CD14-positive monocyte (primary cell): ENCODE measurements around the gene QSOX2. TPM values are rescaled to one million over a fixed set of nuclear protein-coding genes. Genes with fewer than 3 reads are reported as not detected.

Source experiments
- DNase-seq, 3 donors: peaks; one replicate each; pipeline ENCODE4 v3.0.0-alpha.2; 2011 to 2022
- H2AFZ ChIP-seq: 2 replicates; pipeline ENCODE4 v1.6.0; 2012; ENCODE audit warnings: mild to moderate bottlenecking, low read depth, low read length, inconsistent platforms; ENCODE audit not compliant: insufficient read depth, poor library complexity, severe bottlenecking
- H3K27ac ChIP-seq, 2 donors: 1 replicate in 1 of 2; 2 replicates in 1 of 2; pipeline ENCODE4 v1.5.1; 2012 to 2013; ENCODE audit warnings: low read length in 2 of 2, control low read depth in 1 of 2, inconsistent platforms in 1 of 2, low read depth in 1 of 2, mild to moderate bottlenecking in 1 of 2
- H3K27me3 ChIP-seq, 2 donors: one replicate each; pipeline versions ENCODE4 v1.6.0 to v1.6.1; 2011 to 2013; ENCODE audit warnings: low read length in 2 of 2; ENCODE audit not compliant: control insufficient read depth in 2 of 2, insufficient read depth in 2 of 2
- H3K36me3 ChIP-seq, 2 donors: replicated peaks in 1 of 2; 1 replicate in 1 of 2; 2 replicates in 1 of 2; pipeline versions ENCODE4 v1.5.1 to v1.6.1; 2012 to 2013; ENCODE audit warnings: low read length in 2 of 2, control low read depth in 1 of 2, inconsistent platforms in 1 of 2, mild to moderate bottlenecking in 1 of 2; ENCODE audit not compliant: insufficient read depth in 2 of 2, control insufficient read depth in 1 of 2
- H3K4me1 ChIP-seq, 2 donors: 1 replicate in 1 of 2; 2 replicates in 1 of 2; pipeline versions ENCODE4 v1.5.1 to v1.6.1; 2012 to 2013; ENCODE audit warnings: low read length in 2 of 2, control low read depth in 1 of 2, inconsistent platforms in 1 of 2, mild to moderate bottlenecking in 1 of 2, moderate library complexity in 1 of 2; ENCODE audit not compliant: insufficient read depth in 2 of 2, control insufficient read depth in 1 of 2
- H3K4me2 ChIP-seq: replicated peaks from 2 replicates; pipeline ENCODE3; 2012; ENCODE audit warnings: low read length, moderate library complexity, mild to moderate bottlenecking; ENCODE audit not compliant: poor library complexity, severe bottlenecking; ENCODE audit errors: extremely low read depth
- H3K4me3 ChIP-seq, 3 experiments: fragments of 200-600 bp in 1 of 3; sonication (generic) in 1 of 3; replicated peaks in 1 of 3; 1 replicate in 2 of 3; 2 replicates in 1 of 3; pipeline ENCODE4 v1.5.1; 2011 to 2013; ENCODE audit warnings: low read length in 3 of 3, mild to moderate bottlenecking in 3 of 3, control low read depth in 2 of 3, low read depth in 2 of 3, inconsistent platforms in 1 of 3, moderate library complexity in 1 of 3
- H3K79me2 ChIP-seq: 2 replicates; pipeline ENCODE4 v1.6.0; 2012; ENCODE audit warnings: mild to moderate bottlenecking, control low read depth, inconsistent platforms, low read length, moderate library complexity; ENCODE audit not compliant: insufficient read depth
- H3K9ac ChIP-seq: 2 replicates; pipeline ENCODE4 v1.6.0; 2017; ENCODE audit warnings: low read length, mild to moderate bottlenecking; ENCODE audit not compliant: insufficient read depth, poor library complexity, severe bottlenecking
- H3K9me3 ChIP-seq, 2 donors: replicated peaks in 1 of 2; 1 replicate in 1 of 2; 2 replicates in 1 of 2; pipeline versions ENCODE4 v1.5.1 to v1.6.1; 2012 to 2013; ENCODE audit warnings: low read length in 2 of 2, control low read depth in 1 of 2; ENCODE audit not compliant: control insufficient read depth in 1 of 2, insufficient read depth in 1 of 2
- H4K20me1 ChIP-seq: 2 replicates; pipeline ENCODE4 v1.6.0; 2012; ENCODE audit warnings: mild to moderate bottlenecking, low read length, control low read depth, moderate library complexity; ENCODE audit not compliant: insufficient read depth
- H3K27ac Mint-ChIP-seq, 7 donors: one replicate each; pipeline ENCODE4 v1.8.0; 2020; ENCODE audit warnings: mild to moderate bottlenecking in 7 of 7, mixed read lengths in 7 of 7, moderate library complexity in 6 of 7, inconsistent platforms in 2 of 7
- H3K27me3 Mint-ChIP-seq, 3 donors: one replicate each; pipeline ENCODE4 v1.8.0; 2021 to 2022; ENCODE audit warnings: low read depth in 3 of 3, mild to moderate bottlenecking in 3 of 3, mixed read lengths in 3 of 3, moderate library complexity in 3 of 3, inconsistent platforms in 1 of 3
- H3K36me3 Mint-ChIP-seq, 2 donors: one replicate each; pipeline ENCODE4 v1.8.0; 2020; ENCODE audit warnings: mixed read lengths in 2 of 2, inconsistent platforms in 1 of 2, mild to moderate bottlenecking in 1 of 2
- H3K4me1 Mint-ChIP-seq: one replicate; pipeline ENCODE4 v1.8.0; 2020; ENCODE audit warnings: mild to moderate bottlenecking, mixed read lengths
- H3K4me3 Mint-ChIP-seq, 2 donors: one replicate each; pipeline ENCODE4 v1.8.0; 2020; ENCODE audit warnings: mild to moderate bottlenecking in 2 of 2, mixed read lengths in 2 of 2, moderate library complexity in 1 of 2
- H3K9me3 Mint-ChIP-seq, 7 donors: one replicate each; pipeline ENCODE4 v1.8.0; 2020 to 2022; ENCODE audit warnings: mixed read lengths in 7 of 7, mild to moderate bottlenecking in 6 of 7, moderate library complexity in 6 of 7, inconsistent platforms in 2 of 7
- CTCF ChIP-seq: fragments of 200-600 bp; IDR thresholded peaks from one replicate; pipeline ENCODE4 v1.8.0; 2022; ENCODE audit warnings: antibody characterized with exemption, mild to moderate bottlenecking
- WGBS: methylation state at CpG from one replicate; pipeline ENCODE4 v1.1.5; 2013; ENCODE audit warnings: missing lambda C conversion rate; ENCODE audit not compliant: insufficient coverage; 5-methylcytosine and 5-hydroxymethylcytosine counted together
- intact Hi-C, 2 donors: fragments of 100-400 bp; cut with micrococcal nuclease; formaldehyde crosslinking; loops; one replicate each; pipeline versions ENCODE4 v1.15.0 to v1.15.1; 2023
- polyA plus RNA-seq, 3 donors: library from polyadenylated mRNA; depleted of rRNA in 1 of 3; unstranded in 2 of 3; stranded (reverse) in 1 of 3; fragments of 300-500 nt in 2 of 3; fragments of >200 nt in 1 of 3; fragmentation: Illumina TruSeq in 2 of 3; gene quantifications; 1 replicate in 2 of 3; 2 replicates in 1 of 3; pipeline ENCODE4 v1.2.3, GENCODE V29; 2012 to 2021

The QSOX2 gene
- polyA plus RNA-seq, 3 donors: 0.03 to 8.4 (median 0.17) TPM

- Mint-ChIP-seq H3K36me3 (no peaks in the 10 kb centered on the region), H3K27ac (no peak overlapping the region), H3K9me3 (no peaks in the 10 kb centered on the region), H3K4me3 (no peak overlapping the region), H3K27me3 (peaks cover 25 to 58% (median 30%) of the 10 kb centered on the region in 3 donors), H3K4me1 (no peaks in the 10 kb centered on the region)
- no peaks in the 10 kb centered on the region for H3K79me2 ChIP-seq
- H2AFZ ChIP-seq: no peak overlapping the region
- no peaks in the 10 kb centered on the region for H3K36me3 ChIP-seq
- H3K27ac ChIP-seq: no peak overlapping the region
- H3K4me3 ChIP-seq: no peak overlapping the region
- H3K4me1 ChIP-seq: no peaks in the 10 kb centered on the region
- TF ChIP-seq CTCF: no peak
- no peak overlapping the region for H3K9ac ChIP-seq
- no peaks in the 10 kb centered on the region for H4K20me1 ChIP-seq
- H3K4me2 ChIP-seq: no peak overlapping the region
- H3K9me3 ChIP-seq: no peaks in the 10 kb centered on the region
- intact Hi-C loops: no loop called here
- no peak for DNase-seq
- WGBS: 78% methylated on average over 13 of the region's 14 CpGs
- peaks cover 0 to 30% of the 10 kb centered on the region in 2 donors for H3K27me3 ChIP-seq
Measured at GRCh38 chr9:136186386-136186785, 59.2 kb downstream of the QSOX2 start.

- no peak overlapping the region for H3K27ac Mint-ChIP-seq
- H3K4me1 Mint-ChIP-seq: no peaks in the 10 kb centered on the region
- peaks cover 19 to 52% (median 24%) of the 10 kb centered on the region in 3 donors for H3K27me3 Mint-ChIP-seq
- Histone ChIP-seq H3K4me2 (no peak overlapping the region), H3K36me3 (no peaks in the 10 kb centered on the region), H3K79me2 (no peaks in the 10 kb centered on the region), H3K9ac (no peak overlapping the region), H3K4me1 (no peaks in the 10 kb centered on the region), H2AFZ (no peak overlapping the region), H3K9me3 (no peaks in the 10 kb centered on the region), H3K27me3 (peaks cover 0 to 24% of the 10 kb centered on the region in 2 donors), H4K20me1 (no peaks in the 10 kb centered on the region), H3K27ac (no peak overlapping the region), H3K4me3 (no peak overlapping the region)
- no peaks in the 10 kb centered on the region for H3K9me3 Mint-ChIP-seq
- WGBS: 79% methylated on average over 29 of the region's 32 CpGs
- no peak for TF ChIP-seq CTCF
- no peak overlapping the region for H3K4me3 Mint-ChIP-seq
- DNase-seq: no peak
- H3K36me3 Mint-ChIP-seq: no peaks in the 10 kb centered on the region
- intact Hi-C loops: no loop called here
Measured at GRCh38 chr9:136185596-136186366, 59.8 kb downstream of the QSOX2 start.
